IMR-90 (cell line): ENCODE data around the gene CDA. TPM values are rescaled to one million over a fixed set of nuclear protein-coding genes. Genes with fewer than 3 reads are reported as not detected.

Source experiments
- ATAC-seq: fragments of 200-7000 bp; cut with Tn5 transposase; 2 replicates; pipeline ENCODE4 v1.9.1; 2020; ENCODE audit warnings: low read depth, mild to moderate bottlenecking, moderate library complexity
- Bru-seq: library from RNA; stranded (reverse); fragments of 400-500 nt; gene quantifications from one replicate; lab custom pipeline; 2021; lab: Mats Ljungman, UMichigan
- BruChase-seq, 2 experiments: library from RNA; stranded (reverse); fragments of 400-500 nt; gene quantifications; one replicate each; lab custom pipeline; 2021; lab: Mats Ljungman, UMichigan
- BruUV-seq: library from RNA; stranded (reverse); fragments of 400-500 nt; replicated peaks from 2 replicates; lab custom pipeline; 2021; lab: Mats Ljungman, UMichigan
- CTCF ChIA-PET: fragments of 300-600 bp; formaldehyde crosslinking; extraction: SDS; loops from one replicate; lab custom pipeline; 2021; ENCODE audit warnings: antibody characterized with exemption; lab: Yijun Ruan, JAX
- POLR2A ChIA-PET: fragments of 300-600 bp; sonication (Branson Sonifier 250); formaldehyde crosslinking; loops from one replicate; lab custom pipeline; 2022; ENCODE audit warnings: antibody characterized with exemption; ENCODE audit not compliant: unreplicated experiment; lab: Charles Lee
- DNase-seq: peaks from one replicate; pipeline ENCODE4 v3.0.0; 2013
- H2AFZ ChIP-seq: replicated peaks from 2 replicates; pipeline ENCODE3; 2013; ENCODE audit warnings: low read length, mild to moderate bottlenecking; ENCODE audit not compliant: poor library complexity
- H2AK5ac ChIP-seq: 2 replicates; pipeline ENCODE4 v1.6.1; 2013; ENCODE audit warnings: low read depth, low read length, inconsistent platforms
- H2AK9ac ChIP-seq: replicated peaks from 2 replicates; pipeline ENCODE3; 2013; ENCODE audit warnings: mild to moderate bottlenecking, low read depth, low read length, moderate library complexity; ENCODE audit not compliant: poor library complexity
- H2BK120ac ChIP-seq: 2 replicates; pipeline ENCODE4 v1.6.1; 2013; ENCODE audit warnings: low read depth, low read length, inconsistent platforms
- H2BK15ac ChIP-seq: 3 replicates; pipeline ENCODE4 v1.6.1; 2013; ENCODE audit warnings: low read depth, low read length, inconsistent platforms
- H2BK20ac ChIP-seq: 2 replicates; pipeline ENCODE4 v1.6.1; 2013; ENCODE audit warnings: low read depth, mild to moderate bottlenecking, inconsistent platforms, low read length, moderate library complexity
- H2BK5ac ChIP-seq: 2 replicates; pipeline ENCODE4 v1.6.1; 2013; ENCODE audit warnings: mild to moderate bottlenecking, low read depth, low read length, inconsistent platforms; ENCODE audit not compliant: poor library complexity, severe bottlenecking
- H3K14ac ChIP-seq: replicated peaks from 2 replicates; pipeline ENCODE4 v1.6.1; 2013; ENCODE audit warnings: low read depth, low read length, inconsistent platforms
- H3K18ac ChIP-seq: 2 replicates; pipeline ENCODE4 v1.6.1; 2013; ENCODE audit warnings: low read depth, low read length, control low read depth
- H3K23ac ChIP-seq: 2 replicates; pipeline ENCODE4 v1.6.1; 2013; ENCODE audit warnings: low read depth, low read length, inconsistent platforms
- H3K27ac ChIP-seq: 2 replicates; pipeline ENCODE4 v1.5.1; 2013; ENCODE audit warnings: mild to moderate bottlenecking, control low read depth, low read length; ENCODE audit not compliant: insufficient read depth
- H3K27me3 ChIP-seq: 2 replicates; pipeline ENCODE4 v1.6.1; 2013; ENCODE audit warnings: low read length; ENCODE audit not compliant: control insufficient read depth, insufficient read depth
- H3K36me3 ChIP-seq: 2 replicates; pipeline ENCODE4 v1.6.1; 2013; ENCODE audit warnings: low read length, mixed read lengths; ENCODE audit not compliant: control insufficient read depth, insufficient read depth
- H3K4ac ChIP-seq: 2 replicates; pipeline ENCODE4 v1.6.1; 2013; ENCODE audit warnings: low read depth, low read length, inconsistent platforms
- H3K4me1 ChIP-seq: 2 replicates; pipeline ENCODE4 v1.6.1; 2013; ENCODE audit warnings: low read length, mixed read lengths; ENCODE audit not compliant: control insufficient read depth, insufficient read depth
- H3K4me2 ChIP-seq: 2 replicates; pipeline ENCODE4 v1.6.1; 2013; ENCODE audit warnings: low read depth, mild to moderate bottlenecking, control low read depth, low read length, moderate library complexity
- H3K4me3 ChIP-seq: 2 replicates; pipeline ENCODE4 v1.5.1; 2013; ENCODE audit warnings: low read depth, mild to moderate bottlenecking, control low read depth, low read length, moderate library complexity; ENCODE audit not compliant: insufficient read depth
- H3K56ac ChIP-seq: 2 replicates; pipeline ENCODE4 v1.6.1; 2013; ENCODE audit warnings: low read length, inconsistent platforms; ENCODE audit not compliant: insufficient read depth; ENCODE audit errors: extremely low read depth
- H3K79me1 ChIP-seq, 2 experiments: 2 replicates each; pipeline ENCODE4 v1.6.1; 2013; ENCODE audit warnings: low read length in 2 of 2, inconsistent platforms in 1 of 2, low read depth in 1 of 2
- H3K9ac ChIP-seq: 2 replicates; pipeline ENCODE4 v1.6.1; 2013; ENCODE audit warnings: low read depth, low read length, control low read depth
- H3K9me1 ChIP-seq: 2 replicates; pipeline ENCODE4 v1.6.1; 2013; ENCODE audit warnings: low read length, inconsistent platforms; ENCODE audit not compliant: insufficient read depth
- H3K9me3 ChIP-seq: 2 replicates; pipeline ENCODE4 v1.6.1; 2013; ENCODE audit warnings: low read length; ENCODE audit not compliant: control insufficient read depth, insufficient read depth
- H4K20me1 ChIP-seq: 2 replicates; pipeline ENCODE4 v1.6.1; 2013; ENCODE audit warnings: low read length, inconsistent platforms; ENCODE audit not compliant: insufficient read depth
- H4K5ac ChIP-seq: 2 replicates; pipeline ENCODE4 v1.6.1; 2013; ENCODE audit warnings: mild to moderate bottlenecking, low read depth, low read length, control low read depth
- H4K8ac ChIP-seq, 2 experiments: 2 replicates each; pipeline ENCODE4 v1.6.1; 2013; ENCODE audit warnings: low read depth in 2 of 2, low read length in 2 of 2, control low read depth in 1 of 2, inconsistent platforms in 1 of 2
- H4K91ac ChIP-seq: 2 replicates; pipeline ENCODE4 v1.6.1; 2013; ENCODE audit warnings: low read depth, low read length, inconsistent platforms; ENCODE audit not compliant: insufficient read depth
- CEBPB ChIP-seq: IDR thresholded peaks from 2 replicates; pipeline ENCODE4 v1.6.1; 2012; ENCODE audit warnings: low read depth, low read length, improper control_type of control experiment
- FOS ChIP-seq: fragments of 150-350 bp; IDR thresholded peaks from 2 replicates; pipeline ENCODE4 v1.6.1; 2016; ENCODE audit warnings: low read depth, low read length
- MXI1 ChIP-seq: IDR thresholded peaks from 2 replicates; pipeline ENCODE4 v1.6.1; 2012; ENCODE audit warnings: low read depth, mild to moderate bottlenecking, low read length, moderate library complexity, borderline replicate concordance
- NFE2L2 ChIP-seq: fragments of 150-350 bp; IDR thresholded peaks from 2 replicates; pipeline ENCODE4 v1.6.1; 2016; ENCODE audit warnings: low read depth, mild to moderate bottlenecking, low read length
- WGBS, 2 experiments: methylation state at CpG; one replicate each; pipeline versions ENCODE4 v1.1.5 to v1.1.7; 2013; ENCODE audit warnings: missing lambda C conversion rate in 2 of 2; ENCODE audit not compliant: insufficient read length in 1 of 2; ENCODE audit errors: extremely low coverage in 2 of 2; 5-methylcytosine and 5-hydroxymethylcytosine counted together
- dilution Hi-C: fragments of 300-500 bp; cut with HindIII; formaldehyde crosslinking; loops from one replicate; pipeline ENCODE4 v1.14.3; 2018; ENCODE audit warnings: low sequenced_read_pairs; ENCODE audit not compliant: unreplicated experiment
- in situ Hi-C: fragments of 300-500 bp; cut with MboI; formaldehyde crosslinking; loops from 3 replicates; pipeline ENCODE4 v1.14.3; 2019; ENCODE audit warnings: low sequenced_read_pairs, inconsistent platforms, mixed read lengths
- intact Hi-C: fragments of 100-400 bp; cut with micrococcal nuclease; formaldehyde crosslinking; loops from 2 replicates; pipeline ENCODE4 v1.10.0; 2022
- long read RNA-seq: library from polyadenylated mRNA; unstranded; transcript quantifications from one replicate; pipeline ENCODE4 v2.0.0, GENCODE V29; 2021; ENCODE audit not compliant: unreplicated experiment
- polyA plus RNA-seq, 3 experiments: library from polyadenylated mRNA; depleted of rRNA; stranded (reverse); fragments of >200 nt; gene quantifications; 2 replicates each; pipeline ENCODE4 v1.2.3, GENCODE V29; 2012; ENCODE audit warnings: low replicate concordance in 1 of 3
- total RNA-seq: library from RNA; depleted of rRNA; stranded (reverse); fragments of >200 nt; gene quantifications from 2 replicates; pipeline ENCODE4 v1.2.3, GENCODE V29; 2012; rRNA removed

The CDA gene
- 0.90 and 1.4 TPM in 2 replicates for total RNA-seq
- polyA plus RNA-seq (2012; rRNA removed): 9.4 and 10.7 TPM in 2 replicates
- polyA plus RNA-seq (2012; cell fraction: cytosol; rRNA removed): 12.4 and 12.6 TPM in 2 replicates
- polyA plus RNA-seq (2012; cell fraction: nucleus; rRNA removed; ENCODE audit: low replicate concordance): 2.0 and 2.5 TPM in 2 replicates
- Bru-seq, nascent RNA: percentile 16 among the genes with signal in this experiment
- percentile 15 among the genes with signal in this experiment for BruChase-seq, experiment 1, labeled RNA remaining after a 6-hour chase
- BruChase-seq, experiment 2, labeled RNA remaining after a 2-hour chase: percentile 13 among the genes with signal in this experiment
- long read RNA-seq: 0 reads

- DNase-seq (no peak), ATAC-seq (no peak)
- H3K9me3 ChIP-seq: 0 out of 2 replicates have a peak, but pooled peaks cover 2% of the 10 kb centered on the region
- H2AFZ ChIP-seq: peak within 1 kb of the TSS; percentile 91
- H4K91ac ChIP-seq: peak within 1 kb of the TSS; percentile 73
- peak within 1 kb of the TSS; percentile 79; the same call in 2 of the 3 replicates for H2BK15ac ChIP-seq
- H3K23ac ChIP-seq: peak within 1 kb of the TSS; percentile 69
- peak within 1 kb of the TSS; percentile 85 for H3K18ac ChIP-seq
- no TSS peak for BruUV-seq
- intact Hi-C loops: no loop called here
- H4K20me1 ChIP-seq: no peaks in the 10 kb centered on the region
- no peak for TF ChIP-seq FOS
- no peak for TF ChIP-seq NFE2L2
- no peak for TF ChIP-seq MXI1
- TF ChIP-seq CEBPB: no peak
- H3K4me3 ChIP-seq: no peak within 1 kb of the TSS
- H2BK20ac ChIP-seq: peak within 1 kb of the TSS; percentile 32
- H2BK120ac ChIP-seq: peak within 1 kb of the TSS; percentile 72
- H2BK5ac ChIP-seq: peak within 1 kb of the TSS; percentile 31
- in situ Hi-C loops: no loop called here
- peak within 1 kb of the TSS; percentile 17 for H3K9ac ChIP-seq
- no CpG with 5 or more reads among the region's 11 CpGs for WGBS, 2 experiments
- ChIA-PET CTCF (interaction anchor here (1.6 to 3.5 kb wide), 2 partner anchors 13 to 45 kb away, joined by 4 to 18 read pairs; no protein-coding TSS in a partner anchor), POLR2A (no interaction called here)
- H3K4me2 ChIP-seq: peak within 1 kb of the TSS; percentile 73
- H4K5ac ChIP-seq: peak within 1 kb of the TSS; percentile 65
- H3K27ac ChIP-seq: peak within 1 kb of the TSS; percentile 60
- peak within 1 kb of the TSS; percentile 86; the same call in 1 of the 2 replicates for H2AK5ac ChIP-seq
- no peaks in the 10 kb centered on the region for H3K79me1 ChIP-seq
- H4K8ac ChIP-seq: peak within 1 kb of the TSS; percentile 53 to 79
- dilution Hi-C loops: no loop called here
- H3K36me3 ChIP-seq: no peaks in the 10 kb centered on the region
- peak within 1 kb of the TSS; percentile 82 for H3K4ac ChIP-seq
- peak within 1 kb of the TSS; percentile 70 for H2AK9ac ChIP-seq
- peaks cover 17% of the 10 kb centered on the region for H3K4me1 ChIP-seq
- peak within 1 kb of the TSS; percentile 58 for H3K14ac ChIP-seq
- 0 out of 2 replicates have a peak, but pooled peaks cover 3% of the 10 kb centered on the region for H3K9me1 ChIP-seq
- peaks cover 4% of the 10 kb centered on the region; the same call in 1 of the 2 replicates for H3K27me3 ChIP-seq
- H3K56ac ChIP-seq: no peak within 1 kb of the TSS
Observed at GRCh38 chr1:20588634-20589225, at the start of gene CDA. CDA (plus strand) TSS chr1:20589097; CDS start chr1:20589130, 33 bp downstream.
